ENCODE measurements around the gene SRPX2. TPM values are rescaled to one million over a fixed set of nuclear protein-coding genes. Genes with fewer than 3 reads are reported as not detected.
"Not testable (repeated sequence)": the region's sequence is repeated elsewhere in the genome, so short reads cannot be mapped to it uniquely, and the experiment has no call there.

SRPX2 gene
- total RNA-seq, 1 experiment from 2014 or later, result 11.2 TPM

- DNase-seq (ENCODE audit: low read depth), result peak; percentile 49
- in situ Hi-C loops (cut with HindIII; ENCODE audit: low pct_unique_long_range_greater_than_20kb, low sequenced_read_pairs), result no loop called here
Measured at GRCh38 chrX:100685284-100685996, 41.4 kb downstream of the SRPX2 start.

GRCh38 chrX:100685997-100686305, 42.0 kb downstream of the SRPX2 start:
- DNase-seq (ENCODE audit: low read depth), result no peak
- in situ Hi-C loops (cut with HindIII; ENCODE audit: low pct_unique_long_range_greater_than_20kb, low sequenced_read_pairs), result no loop called here

- no peak for DNase-seq (ENCODE audit: low read depth)
- in situ Hi-C loops (cut with HindIII; ENCODE audit: low pct_unique_long_range_greater_than_20kb, low sequenced_read_pairs), result no loop called here
Measured at GRCh38 chrX:100687128-100687527, 43.1 kb downstream of the SRPX2 start.

- DNase-seq (ENCODE audit: low read depth), result no peak
- in situ Hi-C loops (cut with HindIII; ENCODE audit: low pct_unique_long_range_greater_than_20kb, low sequenced_read_pairs), result no loop called here
Measured at GRCh38 chrX:100687546-100687945, 43.5 kb downstream of the SRPX2 start.

- DNase-seq (ENCODE audit: low read depth), result no peak
- in situ Hi-C loops (cut with HindIII; ENCODE audit: low pct_unique_long_range_greater_than_20kb, low sequenced_read_pairs), result no loop called here
Measured at GRCh38 chrX:100695302-100695701, 51.3 kb downstream of the SRPX2 start.

- no peak for DNase-seq (ENCODE audit: low read depth)
- in situ Hi-C loops (cut with HindIII; ENCODE audit: low pct_unique_long_range_greater_than_20kb, low sequenced_read_pairs), result no loop called here
Measured at GRCh38 chrX:100695991-100696390, 52.0 kb downstream of the SRPX2 start.

- in situ Hi-C loops (cut with HindIII; ENCODE audit: low pct_unique_long_range_greater_than_20kb, low sequenced_read_pairs), result no loop called here
- no peak for DNase-seq (ENCODE audit: low read depth)
Measured at GRCh38 chrX:100696699-100697351, 52.8 kb downstream of the SRPX2 start.

- in situ Hi-C loops (cut with HindIII; ENCODE audit: low pct_unique_long_range_greater_than_20kb, low sequenced_read_pairs), result no loop called here
- DNase-seq (ENCODE audit: low read depth), result no peak
Measured at GRCh38 chrX:100698551-100698950, 54.6 kb downstream of the SRPX2 start.

GRCh38 chrX:100700809-100701208, 56.8 kb downstream of the SRPX2 start:
- in situ Hi-C loops (cut with HindIII; ENCODE audit: low pct_unique_long_range_greater_than_20kb, low sequenced_read_pairs), result no loop called here
- no peak for DNase-seq (ENCODE audit: low read depth)

- in situ Hi-C loops (cut with HindIII; ENCODE audit: low pct_unique_long_range_greater_than_20kb, low sequenced_read_pairs), result no loop called here
- DNase-seq (ENCODE audit: low read depth), result no peak
Measured at GRCh38 chrX:100704581-100705203, 60.7 kb downstream of the SRPX2 start.

- no peak for DNase-seq (ENCODE audit: low read depth)
- in situ Hi-C loops (cut with HindIII; ENCODE audit: low pct_unique_long_range_greater_than_20kb, low sequenced_read_pairs), result no loop called here
Measured at GRCh38 chrX:100710816-100711215, 66.8 kb downstream of the SRPX2 start.

- DNase-seq (ENCODE audit: low read depth), result no peak
- in situ Hi-C loops (cut with HindIII; ENCODE audit: low pct_unique_long_range_greater_than_20kb, low sequenced_read_pairs), result no loop called here
Measured at GRCh38 chrX:100717363-100717762, 73.4 kb downstream of the SRPX2 start.

- DNase-seq (ENCODE audit: low read depth), result no peak
- in situ Hi-C loops (cut with HindIII; ENCODE audit: low pct_unique_long_range_greater_than_20kb, low sequenced_read_pairs), result no loop called here
Measured at GRCh38 chrX:100719139-100719538, 75.1 kb downstream of the SRPX2 start.

- DNase-seq (ENCODE audit: low read depth), result no peak
Measured at GRCh38 chrX:100720301-100720700, 76.3 kb downstream of the SRPX2 start.

GRCh38 chrX:100721328-100721727, 77.3 kb downstream of the SRPX2 start:
- in situ Hi-C loops (cut with HindIII; ENCODE audit: low pct_unique_long_range_greater_than_20kb, low sequenced_read_pairs), result no loop called here
- no peak for DNase-seq (ENCODE audit: low read depth)

More at GRCh38 chrX:100720301-100720700, 76.3 kb downstream of the SRPX2 start:
- in situ Hi-C loops (cut with HindIII; ENCODE audit: low pct_unique_long_range_greater_than_20kb, low sequenced_read_pairs), result no loop called here

GRCh38 chrX:100724006-100724405, 80.0 kb downstream of the SRPX2 start:
- in situ Hi-C loops (cut with HindIII; ENCODE audit: low pct_unique_long_range_greater_than_20kb, low sequenced_read_pairs); DNase-seq (ENCODE audit: low read depth): not testable (repeated sequence)

Data from Caki2 (cell line).